ENCODE results near the gene C19orf25.
A peak's percentile ranks its signal among the peaks of the same experiment; 100 is the strongest.

C19orf25 gene

GRCh38 chr19:1466018-1466460 is 13.0 kb downstream of the C19orf25 start:
- no peak for TF ChIP-seq TCF12 (IDR thresholded peaks at IDR 0.05; ENCODE audit: low read depth)

DNA sequence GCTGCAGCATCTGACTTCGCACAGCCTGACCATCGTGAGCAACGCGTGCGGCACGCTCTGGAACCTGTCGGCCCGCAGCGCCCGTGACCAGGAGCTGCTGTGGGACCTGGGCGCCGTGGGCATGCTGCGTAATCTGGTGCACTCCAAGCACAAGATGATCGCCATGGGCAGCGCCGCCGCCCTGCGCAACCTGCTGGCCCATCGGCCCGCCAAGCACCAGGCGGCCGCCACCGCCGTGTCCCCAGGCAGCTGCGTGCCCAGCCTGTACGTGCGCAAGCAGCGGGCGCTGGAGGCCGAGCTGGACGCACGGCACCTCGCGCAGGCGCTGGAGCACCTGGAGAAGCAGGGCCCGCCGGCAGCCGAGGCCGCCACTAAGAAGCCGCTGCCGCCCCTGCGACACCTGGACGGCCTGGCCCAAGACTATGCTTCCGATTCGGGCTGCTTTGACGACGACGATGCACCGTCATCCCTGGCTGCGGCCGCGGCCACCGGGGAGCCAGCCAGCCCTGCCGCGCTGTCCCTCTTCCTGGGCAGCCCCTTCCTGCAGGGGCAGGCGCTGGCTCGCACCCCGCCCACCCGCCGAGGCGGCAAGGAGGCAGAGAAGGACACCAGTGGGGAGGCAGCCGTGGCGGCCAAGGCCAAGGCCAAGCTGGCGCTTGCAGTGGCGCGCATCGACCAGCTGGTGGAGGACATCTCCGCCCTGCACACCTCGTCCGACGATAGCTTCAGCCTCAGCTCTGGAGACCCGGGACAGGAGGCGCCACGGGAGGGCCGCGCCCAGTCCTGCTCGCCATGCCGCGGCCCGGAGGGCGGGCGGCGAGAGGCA is 13.6 kb downstream of the C19orf25 start:
- peak; percentile 44; the same call in 1 of the 2 replicates for TF ChIP-seq RAD21 (IDR thresholded peaks at IDR 0.05; ENCODE audit: low read depth)
- TF ChIP-seq TAF1 (IDR thresholded peaks at IDR 0.05; ENCODE audit: low read depth), result no peak
- TF ChIP-seq, protein P1, sequence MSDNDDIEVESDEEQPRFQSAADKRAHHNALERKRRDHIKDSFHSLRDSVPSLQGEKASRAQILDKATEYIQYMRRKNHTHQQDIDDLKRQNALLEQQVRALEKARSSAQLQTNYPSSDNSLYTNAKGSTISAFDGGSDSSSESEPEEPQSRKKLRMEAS (IDR thresholded peaks at IDR 0.05), result peak; percentile 66

DNA sequence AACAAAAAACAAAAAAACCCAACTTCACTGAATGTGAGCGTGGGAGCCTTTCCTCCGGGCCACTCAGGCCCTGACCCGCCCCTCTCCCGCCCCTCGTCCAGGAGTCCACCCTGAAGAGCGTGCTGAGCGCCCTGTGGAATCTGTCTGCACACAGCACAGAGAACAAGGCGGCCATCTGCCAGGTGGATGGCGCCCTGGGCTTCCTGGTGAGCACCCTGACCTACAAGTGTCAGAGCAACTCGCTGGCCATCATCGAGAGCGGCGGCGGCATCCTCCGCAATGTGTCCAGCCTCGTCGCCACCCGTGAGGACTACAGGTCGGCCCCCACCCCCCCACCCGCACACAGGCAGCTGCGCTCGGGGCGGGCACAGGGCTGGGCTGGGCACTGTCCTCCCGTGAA is 17.2 kb downstream of the C19orf25 start:
- TF ChIP-seq CREB1 (IDR thresholded peaks at IDR 0.05; ENCODE audit: low read depth) (no peak), FOXM1 (IDR thresholded peaks at IDR 0.05; ENCODE audit: borderline replicate concordance, low read depth) (no peak), EGR1 (IDR thresholded peaks at IDR 0.05) (no peak), REST (IDR thresholded peaks at IDR 0.05; ENCODE audit: low read depth) (no peak), TAF1 (IDR thresholded peaks at IDR 0.05; ENCODE audit: low read depth) (no peak), NFIC (IDR thresholded peaks at IDR 0.05) (no peak), EP300 (IDR thresholded peaks at IDR 0.05; ENCODE audit: borderline replicate concordance) (no peak), YY1 (IDR thresholded peaks at IDR 0.05; ENCODE audit: low read depth) (no peak), TCF12 (IDR thresholded peaks at IDR 0.05; ENCODE audit: low read depth) (no peak), RAD21 (IDR thresholded peaks at IDR 0.05; ENCODE audit: low read depth) (no peak), TEAD4 (IDR thresholded peaks at IDR 0.05) (no peak), CEBPB (IDR thresholded peaks at IDR 0.05) (no peak), ZBTB7A (IDR thresholded peaks at IDR 0.05; ENCODE audit: low read depth) (no peak)
- TF ChIP-seq, protein P1 (IDR thresholded peaks at IDR 0.05), result no peak
- TF ChIP-seq, protein P2, sequence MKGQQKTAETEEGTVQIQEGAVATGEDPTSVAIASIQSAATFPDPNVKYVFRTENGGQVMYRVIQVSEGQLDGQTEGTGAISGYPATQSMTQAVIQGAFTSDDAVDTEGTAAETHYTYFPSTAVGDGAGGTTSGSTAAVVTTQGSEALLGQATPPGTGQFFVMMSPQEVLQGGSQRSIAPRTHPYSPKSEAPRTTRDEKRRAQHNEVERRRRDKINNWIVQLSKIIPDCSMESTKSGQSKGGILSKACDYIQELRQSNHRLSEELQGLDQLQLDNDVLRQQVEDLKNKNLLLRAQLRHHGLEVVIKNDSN (IDR thresholded peaks at IDR 0.05), result no peak

DNA sequence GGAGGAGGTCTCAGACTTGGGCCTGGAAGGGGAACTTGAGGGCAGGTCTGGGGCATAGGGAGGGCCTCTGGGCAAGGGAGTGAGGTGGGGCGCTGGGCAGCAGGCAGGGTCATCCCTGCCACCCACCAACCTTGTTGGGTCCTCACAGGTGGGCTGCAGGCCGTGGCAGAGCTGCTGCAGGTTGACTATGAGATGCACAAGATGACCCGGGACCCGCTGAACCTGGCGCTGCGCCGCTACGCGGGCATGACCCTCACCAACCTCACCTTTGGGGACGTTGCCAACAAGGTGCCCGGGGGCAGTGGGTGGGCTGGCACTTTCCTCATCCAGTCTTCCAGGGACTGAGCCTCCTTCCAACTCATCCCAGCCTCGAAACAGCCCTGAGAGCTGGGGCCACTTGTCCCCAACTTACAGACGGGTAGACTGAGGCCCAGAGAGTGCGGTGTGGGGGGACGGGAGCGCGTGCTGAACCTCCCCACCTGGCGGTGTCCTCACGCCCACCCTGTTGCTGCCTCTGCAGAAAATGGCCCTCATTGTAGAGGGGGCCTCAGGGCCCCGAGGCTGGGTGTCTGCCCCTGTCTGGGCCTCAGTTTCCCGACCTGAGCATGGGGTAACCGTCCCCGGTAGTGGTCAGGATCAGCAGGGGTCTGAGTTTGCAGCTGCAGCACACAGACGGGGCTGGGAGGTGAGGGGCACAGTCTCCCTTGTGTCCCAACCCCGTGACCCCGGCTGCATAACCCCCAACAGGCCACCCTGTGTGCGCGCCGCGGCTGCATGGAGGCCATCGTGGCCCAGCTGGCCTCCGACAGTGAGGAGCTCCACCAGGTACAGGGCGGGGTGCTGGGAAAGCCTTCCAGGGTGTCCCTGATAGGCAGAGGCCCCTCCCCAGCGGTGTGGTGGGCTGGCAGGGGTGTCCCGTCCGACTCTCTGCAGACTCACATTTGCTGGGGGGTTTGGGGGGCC is 18.7 kb downstream of the C19orf25 start:
- TF ChIP-seq ZBTB7A (IDR thresholded peaks at IDR 0.05; ENCODE audit: low read depth), result no peak
- no peak for TF ChIP-seq CREB1 (IDR thresholded peaks at IDR 0.05; ENCODE audit: low read depth)
- TF ChIP-seq TAF1 (IDR thresholded peaks at IDR 0.05; ENCODE audit: low read depth), result no peak
- TF ChIP-seq REST (IDR thresholded peaks at IDR 0.05; ENCODE audit: low read depth), result no peak
- no peak for TF ChIP-seq RAD21 (IDR thresholded peaks at IDR 0.05; ENCODE audit: low read depth)
- no peak for TF ChIP-seq TCF12 (IDR thresholded peaks at IDR 0.05; ENCODE audit: low read depth)

DNA sequence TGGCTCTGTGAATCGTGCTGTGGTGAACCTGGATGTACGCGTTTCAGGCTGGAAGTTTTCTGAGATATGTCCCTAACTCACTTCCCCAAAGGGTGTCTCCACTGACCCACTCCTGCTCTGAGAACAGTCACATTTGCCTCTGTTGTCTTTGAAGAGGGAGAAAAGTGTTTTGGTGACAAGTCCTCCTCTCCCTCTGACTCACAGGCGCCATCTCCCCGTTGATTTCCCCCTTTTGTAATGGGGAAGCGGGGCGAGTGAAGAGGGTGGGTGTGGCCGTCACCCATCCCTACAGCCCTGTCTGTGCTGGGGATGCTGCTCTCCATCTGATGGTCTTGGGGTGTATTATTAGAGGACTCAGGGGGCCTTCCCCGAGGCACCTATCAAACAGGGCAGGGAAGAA is 19.5 kb downstream of the C19orf25 start:
- TF ChIP-seq REST (IDR thresholded peaks at IDR 0.05; ENCODE audit: low read depth), result no peak
- TF ChIP-seq EGR1 (IDR thresholded peaks at IDR 0.05), result no peak
- no peak for TF ChIP-seq YY1 (IDR thresholded peaks at IDR 0.05; ENCODE audit: low read depth)
- TF ChIP-seq, protein P2 (IDR thresholded peaks at IDR 0.05), result no peak
- TF ChIP-seq, protein P1 (IDR thresholded peaks at IDR 0.05), result no peak
- TF ChIP-seq NFIC (IDR thresholded peaks at IDR 0.05), result no peak
- no peak for TF ChIP-seq EP300 (IDR thresholded peaks at IDR 0.05; ENCODE audit: borderline replicate concordance)
- TF ChIP-seq FOXM1 (IDR thresholded peaks at IDR 0.05; ENCODE audit: borderline replicate concordance, low read depth), result no peak
- TF ChIP-seq CREB1 (IDR thresholded peaks at IDR 0.05; ENCODE audit: low read depth), result no peak
- TF ChIP-seq TCF12 (IDR thresholded peaks at IDR 0.05; ENCODE audit: low read depth), result no peak
- no peak for TF ChIP-seq RAD21 (IDR thresholded peaks at IDR 0.05; ENCODE audit: low read depth)
- TF ChIP-seq TEAD4 (IDR thresholded peaks at IDR 0.05), result no peak
- no peak for TF ChIP-seq TAF1 (IDR thresholded peaks at IDR 0.05; ENCODE audit: low read depth)
- TF ChIP-seq ZBTB7A (IDR thresholded peaks at IDR 0.05; ENCODE audit: low read depth), result no peak
